ENCODE data around the gene GPATCH8. TPM values are rescaled to one million over a fixed set of nuclear protein-coding genes. Genes with fewer than 3 reads are reported as not detected.
"Not testable (repeated sequence)": the region's sequence is repeated elsewhere in the genome, so short reads cannot be mapped to it uniquely, and the experiment has no call there.

The GPATCH8 gene
- polyA plus RNA-seq, 1 donor from 2014 or later: 24.5 TPM

DNA sequence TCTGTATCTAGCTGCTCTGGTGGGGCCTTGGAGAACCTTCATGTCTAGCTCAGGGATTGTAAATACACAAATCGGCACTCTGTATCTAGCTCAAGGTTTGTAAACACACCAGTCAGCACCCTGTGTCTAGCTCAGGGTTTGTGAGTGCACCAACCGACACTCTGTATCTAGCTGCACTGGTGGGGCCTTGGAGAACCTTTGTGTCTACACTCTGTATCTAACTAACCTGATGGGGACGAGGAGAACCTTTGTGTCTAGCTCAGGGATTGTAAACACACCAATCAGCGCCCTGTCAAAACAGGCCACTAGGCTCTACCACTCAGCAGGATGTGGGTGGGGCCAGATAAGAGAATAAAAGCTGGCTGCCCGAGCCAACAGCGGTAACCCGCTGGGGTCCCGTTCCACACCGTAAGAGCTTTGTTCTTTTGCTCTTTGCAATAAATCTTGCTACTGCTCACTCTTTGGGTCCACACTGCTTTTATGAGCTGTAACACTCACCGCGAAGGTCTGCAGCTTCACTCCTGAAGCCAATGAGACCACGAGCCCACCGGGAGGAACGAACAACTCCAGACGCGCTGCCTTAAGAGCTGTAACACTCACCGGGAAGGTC, 133.7 kb downstream of the GPATCH8 start:
- H2AFZ ChIP-seq (ENCODE audit: low read depth, low read length); H3K4me3 ChIP-seq (ENCODE audit: low read length); H3K27me3 ChIP-seq (ENCODE audit: insufficient read depth, low read depth, low read length); H3K9me3 ChIP-seq (ENCODE audit: low read length); H3K4me2 ChIP-seq (ENCODE audit: low read length); H3K27ac ChIP-seq (ENCODE audit: low read length); H3K9ac ChIP-seq (ENCODE audit: low read length); H3K36me3 ChIP-seq (ENCODE audit: insufficient read depth, low read length); H3F3A ChIP-seq (ENCODE audit: insufficient read depth, low read length, poor library complexity, severe bottlenecking); H3K79me2 ChIP-seq (replicated peaks; ENCODE audit: insufficient read depth, low read length); H4K20me1 ChIP-seq (ENCODE audit: insufficient read depth); H3K9me2 ChIP-seq (ENCODE audit: insufficient read depth, low read length): not testable (repeated sequence)

DNA sequence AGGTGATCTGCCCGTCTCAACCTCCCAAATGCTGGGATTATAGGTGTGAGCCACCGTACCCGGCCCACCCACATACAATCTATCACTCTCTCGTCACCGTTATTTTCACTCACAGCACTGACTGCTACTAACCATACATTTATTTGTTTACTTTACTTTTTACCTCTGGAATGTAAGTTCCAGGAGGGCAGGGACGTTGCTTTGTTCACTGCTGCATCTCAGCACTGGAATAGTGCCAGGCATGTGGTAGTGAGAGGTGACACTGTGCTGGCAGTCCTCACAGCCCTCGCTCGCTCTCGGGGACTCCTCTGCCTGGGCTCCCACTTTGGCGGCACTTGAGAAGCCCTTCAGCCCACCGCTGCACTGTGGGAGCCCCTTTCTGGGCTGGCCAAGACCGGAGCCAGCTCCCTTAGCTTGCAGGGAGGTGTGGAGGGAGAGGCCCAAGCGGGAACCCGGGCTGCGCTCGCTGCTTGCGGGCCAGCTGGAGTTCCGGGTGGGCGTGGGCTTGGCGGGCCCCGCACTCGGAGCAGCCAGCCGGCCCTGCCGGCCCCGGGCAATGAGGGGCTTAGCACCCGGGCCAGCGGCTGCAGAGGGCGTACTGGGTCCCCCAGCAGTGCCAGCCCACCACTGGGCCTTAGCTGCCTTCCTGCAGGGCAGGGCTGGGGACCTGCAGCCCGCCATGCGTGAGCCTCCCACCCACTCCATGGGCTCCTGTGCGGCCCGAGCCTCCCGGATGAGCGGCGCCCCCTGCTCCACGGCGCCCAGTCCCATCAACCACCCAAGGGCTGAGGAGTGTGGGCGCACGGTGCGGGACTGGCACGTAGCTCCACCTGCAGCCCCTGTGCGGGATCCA, 134.6 kb downstream of the GPATCH8 start:
- H3K36me3 ChIP-seq (ENCODE audit: insufficient read depth, low read length); H3K4me2 ChIP-seq (ENCODE audit: low read length); H3F3A ChIP-seq (ENCODE audit: insufficient read depth, low read length, poor library complexity, severe bottlenecking); H4K20me1 ChIP-seq (ENCODE audit: insufficient read depth); H2AFZ ChIP-seq (ENCODE audit: low read depth, low read length); H3K79me2 ChIP-seq (replicated peaks; ENCODE audit: insufficient read depth, low read length); H3K27me3 ChIP-seq (ENCODE audit: insufficient read depth, low read depth, low read length); H3K9me2 ChIP-seq (ENCODE audit: insufficient read depth, low read length); H3K9ac ChIP-seq (ENCODE audit: low read length); H3K27ac ChIP-seq (ENCODE audit: low read length); H3K9me3 ChIP-seq (ENCODE audit: low read length); H3K4me3 ChIP-seq (ENCODE audit: low read length): not testable (repeated sequence)

DNA sequence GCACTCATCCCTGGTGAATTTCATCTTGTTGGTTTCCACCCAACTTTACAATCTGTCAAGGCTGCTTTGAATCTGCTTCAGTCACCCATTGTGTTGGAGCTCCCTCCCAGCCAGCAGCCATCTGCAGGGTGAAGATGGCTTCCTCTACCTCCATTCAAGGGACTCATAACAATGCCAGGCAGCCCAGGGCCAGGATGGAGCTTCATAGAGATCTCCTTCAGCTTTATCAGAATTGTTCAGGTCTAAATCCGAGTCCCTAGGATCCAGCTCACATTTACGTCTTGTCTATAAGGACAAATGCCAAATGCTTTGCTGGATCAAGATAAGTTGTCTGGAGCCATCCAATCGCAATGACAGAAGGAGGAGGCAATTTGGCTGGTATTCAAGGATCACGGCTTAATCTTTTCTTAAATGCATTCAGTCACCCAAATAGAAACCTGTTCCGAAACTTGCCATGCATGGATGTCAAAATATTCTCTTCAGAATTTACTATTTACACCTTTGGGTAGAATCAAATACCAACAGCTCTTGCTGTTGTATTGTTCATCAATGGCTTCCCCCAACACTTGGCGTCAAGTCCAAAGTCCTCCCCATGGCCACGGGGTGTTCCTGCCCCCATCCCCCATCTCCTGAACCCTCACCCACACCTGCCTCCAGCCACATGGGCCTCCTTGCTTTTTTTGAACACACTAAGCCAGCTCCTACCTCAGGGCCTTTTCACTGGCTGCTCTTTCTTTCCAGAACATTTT, 135.8 kb downstream of the GPATCH8 start:
- Histone ChIP-seq H3K4me3 (ENCODE audit: low read length) (no peak overlapping the region), H3K79me2 (replicated peaks; ENCODE audit: insufficient read depth, low read length) (peaks cover 17% of the 10 kb centered on the region), H2AFZ (ENCODE audit: low read depth, low read length) (no peak overlapping the region), H3K36me3 (ENCODE audit: insufficient read depth, low read length) (no peaks in the 10 kb centered on the region), H3K9me3 (ENCODE audit: low read length) (no peaks in the 10 kb centered on the region), H3K9ac (ENCODE audit: low read length) (no peak overlapping the region), H3F3A (ENCODE audit: insufficient read depth, low read length, poor library complexity, severe bottlenecking) (no peaks in the 10 kb centered on the region), H4K20me1 (ENCODE audit: insufficient read depth) (peaks cover 1% of the 10 kb centered on the region), H3K4me2 (ENCODE audit: low read length) (no peak overlapping the region), H3K27ac (ENCODE audit: low read length) (no peak overlapping the region), H3K27me3 (ENCODE audit: insufficient read depth, low read depth, low read length) (no peaks in the 10 kb centered on the region), H3K9me2 (ENCODE audit: insufficient read depth, low read length) (no peaks in the 10 kb centered on the region)
- no peak for TF ChIP-seq EZH2 (IDR thresholded peaks at IDR 0.05; ENCODE audit: borderline replicate concordance, insufficient read depth, low read length, poor library complexity, severe bottlenecking)
- TF ChIP-seq, protein P1, sequence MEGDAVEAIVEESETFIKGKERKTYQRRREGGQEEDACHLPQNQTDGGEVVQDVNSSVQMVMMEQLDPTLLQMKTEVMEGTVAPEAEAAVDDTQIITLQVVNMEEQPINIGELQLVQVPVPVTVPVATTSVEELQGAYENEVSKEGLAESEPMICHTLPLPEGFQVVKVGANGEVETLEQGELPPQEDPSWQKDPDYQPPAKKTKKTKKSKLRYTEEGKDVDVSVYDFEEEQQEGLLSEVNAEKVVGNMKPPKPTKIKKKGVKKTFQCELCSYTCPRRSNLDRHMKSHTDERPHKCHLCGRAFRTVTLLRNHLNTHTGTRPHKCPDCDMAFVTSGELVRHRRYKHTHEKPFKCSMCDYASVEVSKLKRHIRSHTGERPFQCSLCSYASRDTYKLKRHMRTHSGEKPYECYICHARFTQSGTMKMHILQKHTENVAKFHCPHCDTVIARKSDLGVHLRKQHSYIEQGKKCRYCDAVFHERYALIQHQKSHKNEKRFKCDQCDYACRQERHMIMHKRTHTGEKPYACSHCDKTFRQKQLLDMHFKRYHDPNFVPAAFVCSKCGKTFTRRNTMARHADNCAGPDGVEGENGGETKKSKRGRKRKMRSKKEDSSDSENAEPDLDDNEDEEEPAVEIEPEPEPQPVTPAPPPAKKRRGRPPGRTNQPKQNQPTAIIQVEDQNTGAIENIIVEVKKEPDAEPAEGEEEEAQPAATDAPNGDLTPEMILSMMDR (IDR thresholded peaks at IDR 0.05; ENCODE audit: poor library complexity, severe bottlenecking): no peak
- no peak for TF ChIP-seq TAF1 (IDR thresholded peaks at IDR 0.05; ENCODE audit: low read depth)
- TF ChIP-seq EP300 (conservative IDR thresholded peaks at IDR 0.05; ENCODE audit: poor library complexity, severe bottlenecking): no peak
- TF ChIP-seq RAD21 (conservative IDR thresholded peaks at IDR 0.05): no peak
- no peak for TF ChIP-seq MXI1 (conservative IDR thresholded peaks at IDR 0.05; ENCODE audit: poor library complexity, severe bottlenecking)
- TF ChIP-seq POLR2AphosphoS5 (IDR thresholded peaks at IDR 0.05): no peak
- no peak for TF ChIP-seq SMC3 (conservative IDR thresholded peaks at IDR 0.05; ENCODE audit: poor library complexity)
- TF ChIP-seq, protein P2, sequence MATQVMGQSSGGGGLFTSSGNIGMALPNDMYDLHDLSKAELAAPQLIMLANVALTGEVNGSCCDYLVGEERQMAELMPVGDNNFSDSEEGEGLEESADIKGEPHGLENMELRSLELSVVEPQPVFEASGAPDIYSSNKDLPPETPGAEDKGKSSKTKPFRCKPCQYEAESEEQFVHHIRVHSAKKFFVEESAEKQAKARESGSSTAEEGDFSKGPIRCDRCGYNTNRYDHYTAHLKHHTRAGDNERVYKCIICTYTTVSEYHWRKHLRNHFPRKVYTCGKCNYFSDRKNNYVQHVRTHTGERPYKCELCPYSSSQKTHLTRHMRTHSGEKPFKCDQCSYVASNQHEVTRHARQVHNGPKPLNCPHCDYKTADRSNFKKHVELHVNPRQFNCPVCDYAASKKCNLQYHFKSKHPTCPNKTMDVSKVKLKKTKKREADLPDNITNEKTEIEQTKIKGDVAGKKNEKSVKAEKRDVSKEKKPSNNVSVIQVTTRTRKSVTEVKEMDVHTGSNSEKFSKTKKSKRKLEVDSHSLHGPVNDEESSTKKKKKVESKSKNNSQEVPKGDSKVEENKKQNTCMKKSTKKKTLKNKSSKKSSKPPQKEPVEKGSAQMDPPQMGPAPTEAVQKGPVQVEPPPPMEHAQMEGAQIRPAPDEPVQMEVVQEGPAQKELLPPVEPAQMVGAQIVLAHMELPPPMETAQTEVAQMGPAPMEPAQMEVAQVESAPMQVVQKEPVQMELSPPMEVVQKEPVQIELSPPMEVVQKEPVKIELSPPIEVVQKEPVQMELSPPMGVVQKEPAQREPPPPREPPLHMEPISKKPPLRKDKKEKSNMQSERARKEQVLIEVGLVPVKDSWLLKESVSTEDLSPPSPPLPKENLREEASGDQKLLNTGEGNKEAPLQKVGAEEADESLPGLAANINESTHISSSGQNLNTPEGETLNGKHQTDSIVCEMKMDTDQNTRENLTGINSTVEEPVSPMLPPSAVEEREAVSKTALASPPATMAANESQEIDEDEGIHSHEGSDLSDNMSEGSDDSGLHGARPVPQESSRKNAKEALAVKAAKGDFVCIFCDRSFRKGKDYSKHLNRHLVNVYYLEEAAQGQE (IDR thresholded peaks at IDR 0.05; ENCODE audit: borderline replicate concordance): no peak

DNA sequence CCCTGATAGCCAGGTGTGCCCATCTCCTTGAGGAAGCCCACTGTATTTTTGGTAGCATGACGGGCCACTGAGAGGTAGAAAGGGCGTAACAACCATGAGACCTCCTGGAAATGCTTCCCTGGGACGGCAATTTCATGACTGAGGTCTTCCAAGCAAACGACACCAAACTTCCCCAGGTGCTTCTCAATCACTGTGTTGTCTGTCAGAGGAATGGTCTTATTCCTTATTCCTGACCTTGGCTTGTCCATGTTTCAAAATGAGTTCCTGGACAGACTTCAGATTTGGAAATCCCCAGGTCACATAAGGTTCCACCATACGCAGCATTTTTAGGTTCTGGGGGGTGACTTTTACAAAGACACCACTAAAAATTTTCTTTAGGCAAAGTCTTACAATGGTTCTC, 138.2 kb downstream of the GPATCH8 start:
- not testable (repeated sequence) for H3K36me3 ChIP-seq (ENCODE audit: insufficient read depth, low read length); H3K27ac ChIP-seq (ENCODE audit: low read length); H3K9ac ChIP-seq (ENCODE audit: low read length); H3F3A ChIP-seq (ENCODE audit: insufficient read depth, low read length, poor library complexity, severe bottlenecking); H3K4me3 ChIP-seq (ENCODE audit: low read length); H3K9me3 ChIP-seq (ENCODE audit: low read length); H3K4me2 ChIP-seq (ENCODE audit: low read length); H3K9me2 ChIP-seq (ENCODE audit: insufficient read depth, low read length); H3K27me3 ChIP-seq (ENCODE audit: insufficient read depth, low read depth, low read length); H2AFZ ChIP-seq (ENCODE audit: low read depth, low read length)
- Histone ChIP-seq H4K20me1 (ENCODE audit: insufficient read depth) (peaks cover 24% of the 10 kb centered on the region), H3K79me2 (replicated peaks; ENCODE audit: insufficient read depth, low read length) (peaks cover 40% of the 10 kb centered on the region)

All from neural cell (in vitro differentiated cells).